GM18861 (cell line): Measurements from ENCODE around the gene DLG5.

Source experiments
- ATAC-seq: cut with Tn5 transposase; IDR thresholded peaks from one replicate; pipeline ENCODE4 v1.9.1; 2021; ENCODE audit not compliant: unreplicated experiment

Gene DLG5

GRCh38 chr10:77955136-77955535 lies 28.6 kb upstream of the DLG5 start:
- ATAC-seq: no peak

- no peak for ATAC-seq
Measured at GRCh38 chr10:77949167-77949566, 22.6 kb upstream of the DLG5 start.

- no peak for ATAC-seq
Measured at GRCh38 chr10:77946084-77946483, 19.5 kb upstream of the DLG5 start.

GRCh38 chr10:77944519-77944918 lies 18.0 kb upstream of the DLG5 start:
- no peak for ATAC-seq

- ATAC-seq: no peak
Measured at GRCh38 chr10:77943121-77943901, 16.8 kb upstream of the DLG5 start.

- no peak for ATAC-seq
Measured at GRCh38 chr10:77941790-77942189, 15.2 kb upstream of the DLG5 start.

- ATAC-seq: no peak
Measured at GRCh38 chr10:77940627-77941026, 14.1 kb upstream of the DLG5 start.

GRCh38 chr10:77940225-77940624 lies 13.7 kb upstream of the DLG5 start:
- ATAC-seq: no peak

- ATAC-seq: no peak
Measured at GRCh38 chr10:77939561-77940001, 13.0 kb upstream of the DLG5 start.

GRCh38 chr10:77936697-77937567 lies 10.4 kb upstream of the DLG5 start:
- no peak for ATAC-seq

- ATAC-seq: no peak
Measured at GRCh38 chr10:77932016-77932715, 5.6 kb upstream of the DLG5 start.

- no peak for ATAC-seq
Measured at GRCh38 chr10:77927402-77928246, 1.1 kb upstream of the DLG5 start.

- ATAC-seq: no peak
Measured at GRCh38 chr10:77925795-77926565, 575 bp downstream of the DLG5 start.

- ATAC-seq: no peak
Measured at GRCh38 chr10:77925410-77925794, 1.2 kb downstream of the DLG5 start.

GRCh38 chr10:77922566-77923179 lies 3.9 kb downstream of the DLG5 start:
- ATAC-seq: no peak

- ATAC-seq: no peak
Measured at GRCh38 chr10:77922055-77922454, 4.5 kb downstream of the DLG5 start.

- no peak for ATAC-seq
Measured at GRCh38 chr10:77921395-77921794, 5.2 kb downstream of the DLG5 start.

- no peak for ATAC-seq
Measured at GRCh38 chr10:77920495-77920894, 6.1 kb downstream of the DLG5 start.

GRCh38 chr10:77919713-77920108 lies 6.8 kb downstream of the DLG5 start:
- ATAC-seq: no peak
